ENCODE data around the gene ZNF714.

- TF ChIP-seq GATA2 (IDR thresholded peaks at IDR 0.05; ENCODE audit: low read depth, low read length) = no peak
- TF ChIP-seq GATA3 (IDR thresholded peaks at IDR 0.05; ENCODE audit: low read depth, low read length) = no peak
These were observed 12.5 kb downstream of the ZNF714 start for GRCh38 chr19:21094347-21095025.

All from SH-SY5Y (cell line).